Stimulated activated CD4-positive, alpha-beta T cell treated with anti-CD3 and anti-CD28 coated beads, Interleukin-4, amount 100 ng/mL, for 1 hour (primary cell): ENCODE measurements around the gene MSL3.
A peak's percentile ranks its signal among the peaks of the same experiment; 100 is the strongest.

Experiments
- DNase-seq: peaks from one replicate; pipeline ENCODE4 v3.0.0-alpha.2; 2020

MSL3 gene, protein sequence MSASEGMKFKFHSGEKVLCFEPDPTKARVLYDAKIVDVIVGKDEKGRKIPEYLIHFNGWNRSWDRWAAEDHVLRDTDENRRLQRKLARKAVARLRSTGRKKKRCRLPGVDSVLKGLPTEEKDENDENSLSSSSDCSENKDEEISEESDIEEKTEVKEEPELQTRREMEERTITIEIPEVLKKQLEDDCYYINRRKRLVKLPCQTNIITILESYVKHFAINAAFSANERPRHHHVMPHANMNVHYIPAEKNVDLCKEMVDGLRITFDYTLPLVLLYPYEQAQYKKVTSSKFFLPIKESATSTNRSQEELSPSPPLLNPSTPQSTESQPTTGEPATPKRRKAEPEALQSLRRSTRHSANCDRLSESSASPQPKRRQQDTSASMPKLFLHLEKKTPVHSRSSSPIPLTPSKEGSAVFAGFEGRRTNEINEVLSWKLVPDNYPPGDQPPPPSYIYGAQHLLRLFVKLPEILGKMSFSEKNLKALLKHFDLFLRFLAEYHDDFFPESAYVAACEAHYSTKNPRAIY

GRCh38 chrX:11757719-11758399, at the start of gene MSL3:
Gene MSL3 (plus strand): TSS chrX:11758237. CDS start chrX:11758264, 27 bp downstream.
- DNase-seq: peak; percentile 67

- no peak for DNase-seq
These were observed 35.7 kb upstream of the MSL3 start for GRCh38 chrX:11722304-11722703.

- DNase-seq: no peak
These were observed 33.7 kb upstream of the MSL3 start for GRCh38 chrX:11724122-11725017.

DNA sequence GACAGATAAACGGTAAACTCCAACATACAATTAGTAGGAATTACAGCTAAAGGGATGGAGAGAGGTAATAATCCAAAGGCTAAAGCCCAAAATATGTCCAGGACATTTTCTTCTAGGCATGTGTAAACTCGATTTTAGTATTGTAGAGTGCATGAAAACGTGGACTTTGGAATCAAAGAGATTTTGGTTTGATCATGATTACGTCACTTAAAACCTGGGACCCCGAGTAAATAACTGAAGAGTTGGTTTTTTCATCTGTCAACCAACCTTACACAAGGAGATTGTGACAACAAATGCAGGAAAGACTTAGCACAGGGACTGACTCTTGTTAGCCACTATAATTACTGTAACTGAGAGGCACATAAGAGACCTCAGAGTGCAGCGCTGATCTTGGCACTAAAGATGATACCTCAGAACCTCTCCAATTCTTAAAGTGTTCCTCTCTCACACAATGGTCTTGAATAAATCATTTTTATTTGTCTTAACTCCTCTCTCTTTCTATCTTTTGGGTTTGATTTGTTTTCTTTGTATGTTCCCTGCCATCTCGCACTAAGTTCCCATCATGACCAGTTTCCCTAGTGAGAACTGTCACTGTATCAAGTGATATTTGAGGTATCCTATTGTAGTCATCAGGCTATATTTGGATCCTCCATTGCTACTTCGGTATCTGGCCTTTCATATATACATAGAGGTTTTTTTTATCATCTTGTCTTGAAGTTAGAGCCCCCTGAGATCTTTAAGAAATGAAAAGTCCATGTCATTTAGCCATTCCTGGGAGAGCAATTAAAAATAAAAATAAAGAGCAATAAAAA, 32.2 kb upstream of the MSL3 start:
- DNase-seq: no peak

GRCh38 chrX:11728556-11728955, 29.5 kb upstream of the MSL3 start:
- DNase-seq: no peak

- no peak for DNase-seq
These were observed 24.4 kb upstream of the MSL3 start for GRCh38 chrX:11733614-11734013.

GRCh38 chrX:11739776-11740175, 18.3 kb upstream of the MSL3 start:
- DNase-seq: no peak

GRCh38 chrX:11740794-11741193, 17.2 kb upstream of the MSL3 start:
- no peak for DNase-seq

DNA sequence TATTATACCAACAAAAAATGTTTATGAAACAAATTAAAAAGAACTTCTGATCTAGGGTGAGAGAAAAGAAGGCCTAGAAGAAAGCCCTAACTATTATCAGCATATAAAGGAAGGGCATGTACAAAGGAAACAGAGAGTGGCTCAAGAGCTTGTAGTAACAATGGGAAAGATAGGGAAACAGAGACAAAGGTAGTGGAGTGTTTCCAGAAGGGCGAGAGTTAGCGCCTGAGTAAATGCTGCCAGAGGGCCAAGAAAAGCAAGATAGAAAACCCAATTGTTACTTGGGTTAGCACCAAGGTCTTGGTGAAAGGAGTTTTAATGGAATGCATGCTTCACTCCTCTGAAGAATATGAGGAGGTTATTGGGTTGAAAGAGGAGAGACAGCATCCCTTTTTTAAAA, 16.5 kb upstream of the MSL3 start:
- no peak for DNase-seq

DNA sequence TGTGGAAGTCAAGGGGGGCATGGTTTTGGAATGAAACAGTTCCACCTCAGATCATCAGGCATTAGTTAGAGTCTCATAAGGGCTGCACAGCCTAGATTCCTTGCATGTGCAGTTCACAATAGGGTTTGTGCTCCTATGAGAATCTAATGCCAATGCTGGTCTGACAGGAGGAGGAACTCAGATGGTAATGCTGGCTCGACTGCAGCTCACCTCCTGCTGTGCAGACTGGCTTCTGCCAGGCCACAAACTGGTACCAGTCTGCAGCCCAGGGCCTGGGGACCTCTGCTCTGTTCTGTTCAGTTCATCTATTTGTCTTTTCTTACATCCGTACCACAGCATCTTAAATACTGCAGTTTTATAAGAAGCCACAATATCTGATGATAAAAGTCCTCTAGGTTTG, 12.2 kb upstream of the MSL3 start:
- no peak for DNase-seq

DNA sequence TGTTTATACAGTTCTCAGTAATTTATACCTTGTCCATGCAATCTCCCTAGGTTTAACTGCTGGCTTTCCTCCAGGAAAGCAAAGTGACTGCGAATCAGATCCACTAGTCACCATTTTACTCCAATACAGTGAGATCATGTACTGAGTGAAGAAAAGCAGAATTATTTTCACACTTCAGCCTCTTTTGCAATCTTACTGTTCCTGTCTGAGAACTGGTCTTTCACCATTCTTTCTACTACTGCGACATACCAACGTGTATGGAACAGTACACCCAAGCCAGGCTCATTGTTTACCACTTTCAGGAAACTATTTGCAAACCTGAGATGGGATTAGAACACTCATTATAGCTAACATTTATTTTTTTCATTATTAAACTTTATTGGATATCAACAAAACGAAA, 8.0 kb upstream of the MSL3 start:
- DNase-seq: no peak

DNA sequence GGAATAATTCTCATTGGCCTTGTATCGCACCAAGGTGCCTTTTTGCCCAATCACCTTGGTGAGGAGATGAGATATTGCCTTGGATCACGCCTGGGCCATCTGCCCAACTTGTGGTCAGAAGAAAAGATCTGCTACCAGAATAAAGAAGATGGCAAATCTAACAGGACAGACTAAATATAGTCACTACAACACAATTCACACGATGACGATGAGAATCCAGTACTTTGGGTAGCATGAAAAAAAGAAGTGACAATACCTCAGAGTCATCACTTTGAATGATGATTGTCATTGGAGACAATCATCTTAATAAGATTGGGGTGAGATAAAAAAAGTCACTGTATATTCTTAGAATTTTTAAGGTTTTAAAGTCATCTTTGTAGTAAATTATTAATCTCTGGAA, 7.3 kb upstream of the MSL3 start:
- DNase-seq: no peak

DNA sequence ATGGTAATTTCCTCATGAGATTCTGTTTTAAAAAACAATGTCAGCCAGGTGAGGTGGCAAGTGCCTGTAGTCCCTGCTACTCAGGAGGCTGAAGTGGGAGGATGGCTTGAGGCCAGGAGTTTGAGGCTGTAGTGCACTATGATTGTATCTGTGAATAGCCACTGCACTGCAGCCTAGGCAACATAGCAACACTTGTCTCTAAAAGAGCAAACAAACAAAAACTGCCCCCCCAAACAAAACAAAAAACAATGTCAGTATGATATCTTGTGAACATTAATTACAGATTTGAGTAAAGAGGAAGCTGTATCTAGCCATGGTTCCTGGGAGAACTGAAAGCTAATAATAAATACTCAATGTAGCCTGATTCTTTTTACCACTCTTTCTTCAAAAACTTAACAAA, 6.8 kb upstream of the MSL3 start:
- DNase-seq: no peak

DNA sequence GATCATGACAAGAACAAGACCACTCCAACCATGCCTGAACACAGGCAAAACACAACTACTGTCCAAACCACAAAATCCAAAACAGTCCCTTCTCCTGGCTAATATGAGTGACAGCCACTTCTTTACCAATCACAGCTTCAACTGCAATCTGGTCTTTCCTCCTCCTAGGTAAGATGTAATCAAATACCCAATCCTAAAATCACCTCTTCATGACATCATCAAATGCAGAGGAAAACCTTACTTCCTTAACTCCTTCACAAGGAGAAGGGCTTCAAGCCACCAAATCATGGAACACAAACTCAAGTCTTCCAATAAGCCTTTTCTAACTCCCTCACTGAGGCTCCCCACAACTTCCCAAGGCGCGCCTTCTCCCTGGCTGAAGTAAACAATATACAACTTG, 4.4 kb upstream of the MSL3 start:
- DNase-seq: no peak

DNA sequence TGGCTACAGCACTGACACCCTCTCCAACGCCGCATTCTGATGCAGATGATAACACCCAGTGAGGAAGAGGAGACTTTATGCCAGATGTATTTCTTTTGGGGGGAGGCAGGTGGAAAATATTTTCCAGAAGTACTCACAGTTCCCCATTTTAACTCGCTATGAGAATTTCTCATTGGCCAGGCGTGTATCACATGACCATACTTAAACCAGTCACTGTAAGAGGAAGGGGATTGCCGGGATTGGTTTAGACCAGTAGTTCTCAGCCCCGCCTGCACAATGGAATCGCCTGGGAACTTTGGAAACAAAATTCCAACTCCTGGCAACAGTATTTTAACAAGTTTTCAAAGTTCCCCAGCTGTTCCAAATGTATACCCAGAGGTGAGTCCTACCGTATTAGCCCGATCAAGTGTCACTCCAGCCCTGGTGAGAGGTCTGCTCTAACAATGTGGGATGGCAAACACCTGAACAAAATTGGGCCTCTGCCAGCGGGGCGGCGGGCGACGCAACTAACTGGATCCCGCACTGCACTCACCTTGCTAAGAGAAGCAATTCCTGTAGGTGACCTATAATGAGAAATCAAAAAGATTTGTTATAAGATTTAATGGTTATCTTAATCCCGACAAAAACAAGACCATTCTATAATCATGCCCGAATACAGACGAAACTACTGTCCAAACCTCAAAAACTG, 2.9 kb upstream of the MSL3 start:
- no peak for DNase-seq

DNA sequence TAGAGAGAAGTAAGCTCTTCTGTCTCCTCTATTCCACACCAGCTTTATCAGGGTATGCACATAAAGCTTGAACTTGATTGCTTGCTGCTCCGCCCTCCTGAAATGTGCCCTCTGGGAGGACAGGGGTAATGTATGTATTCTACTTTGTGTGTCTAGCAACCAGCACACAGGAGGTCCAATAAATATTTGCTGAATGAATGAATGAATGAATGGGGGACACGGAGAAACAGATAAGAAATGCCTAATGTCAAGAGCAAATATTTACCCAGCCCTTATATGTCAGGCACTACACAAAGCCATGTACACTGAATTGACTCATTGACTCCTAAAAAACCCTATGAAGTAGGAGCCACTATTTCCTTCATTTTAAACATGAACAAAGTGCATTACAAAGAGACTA, 2.3 kb upstream of the MSL3 start:
- DNase-seq: no peak

GRCh38 chrX:11756354-11757318, 1.4 kb upstream of the MSL3 start:
- DNase-seq: no peak

- no peak for DNase-seq
These were observed 679 bp upstream of the MSL3 start for GRCh38 chrX:11757397-11757718.

- DNase-seq: peak; percentile 87
These were observed 549 bp downstream of the MSL3 start for GRCh38 chrX:11758400-11759171.

- DNase-seq: no peak
These were observed 1.1 kb downstream of the MSL3 start for GRCh38 chrX:11759172-11759460.
